Hepatocyte (in vitro differentiated cells): ENCODE results near the gene URB2. TPM values are rescaled to one million over a fixed set of nuclear protein-coding genes. Genes with fewer than 3 reads are reported as not detected.

Experiments
- DNase-seq: peaks from one replicate; pipeline ENCODE4 v3.0.0-alpha.2; 2016; ENCODE audit warnings: low spot score
- H2AFZ ChIP-seq: fragments of 200-600 bp; sonication (generic); 2 replicates; pipeline ENCODE4 v1.6.0; 2016; ENCODE audit warnings: antibody characterized with exemption, mild to moderate bottlenecking
- H3K27ac ChIP-seq: fragments of 200-600 bp; sonication (generic); 2 replicates; pipeline ENCODE4 v1.5.1; 2016; ENCODE audit warnings: mild to moderate bottlenecking
- H3K27me3 ChIP-seq: fragments of 200-600 bp; sonication (generic); 2 replicates; pipeline ENCODE4 v1.6.1; 2016
- H3K36me3 ChIP-seq: fragments of 200-600 bp; sonication (generic); replicated peaks from 2 replicates; pipeline ENCODE4 v1.5.1; 2016; ENCODE audit warnings: low read depth; ENCODE audit not compliant: insufficient read depth
- H3K4me1 ChIP-seq: fragments of 200-600 bp; sonication (generic); 2 replicates; pipeline ENCODE4 v1.5.1; 2016; ENCODE audit warnings: mild to moderate bottlenecking, moderate library complexity; ENCODE audit not compliant: insufficient read depth
- H3K4me2 ChIP-seq: fragments of 200-600 bp; sonication (generic); 2 replicates; pipeline ENCODE4 v1.6.0; 2016
- H3K4me3 ChIP-seq: fragments of 200-600 bp; sonication (generic); 2 replicates; pipeline ENCODE4 v1.5.1; 2016; ENCODE audit warnings: mild to moderate bottlenecking
- H3K79me2 ChIP-seq: fragments of 200-600 bp; sonication (generic); 2 replicates; pipeline ENCODE4 v1.6.0; 2017; ENCODE audit warnings: mild to moderate bottlenecking
- H3K9me2 ChIP-seq: fragments of 200-600 bp; sonication (generic); replicated peaks from 2 replicates; pipeline ENCODE4 v1.6.0; 2017; ENCODE audit warnings: mild to moderate bottlenecking; ENCODE audit not compliant: insufficient read depth
- H3K9me3 ChIP-seq: fragments of 200-600 bp; sonication (generic); 2 replicates; pipeline ENCODE4 v1.5.1; 2016; ENCODE audit warnings: low read depth, mild to moderate bottlenecking
- H4K20me1 ChIP-seq: fragments of 200-600 bp; sonication (generic); 2 replicates; pipeline ENCODE4 v1.6.0; 2016; ENCODE audit warnings: mild to moderate bottlenecking; ENCODE audit not compliant: insufficient read depth, poor library complexity, severe bottlenecking
- EZH2 ChIP-seq: fragments of 200-600 bp; sonication (generic); IDR thresholded peaks from 2 replicates; pipeline ENCODE4 v1.6.1; 2016; ENCODE audit warnings: antibody characterized with exemption, mild to moderate bottlenecking, borderline replicate concordance
- EZH2phosphoT487 ChIP-seq: fragments of 200-600 bp; sonication (generic); IDR thresholded peaks from one replicate; pipeline ENCODE4 v1.6.1; 2018; ENCODE audit warnings: antibody characterized with exemption, mild to moderate bottlenecking, low read depth, moderate library complexity; ENCODE audit not compliant: unreplicated experiment, severe bottlenecking
- WGBS: methylation state at CpG from one replicate; pipeline ENCODE4 v1.1.6; 2016; ENCODE audit warnings: low lambda C conversion rate; ENCODE audit errors: missing lambda C conversion rate; 5-methylcytosine and 5-hydroxymethylcytosine counted together
- polyA plus RNA-seq: library from polyadenylated mRNA; unstranded; fragments of >200 nt; fragmentation: Nextera tagmentation; extraction: Ambion mirVana; gene quantifications from 2 replicates; pipeline ENCODE4 v1.2.1, GENCODE V29; 2016
- total RNA-seq: library from RNA; depleted of rRNA; stranded (reverse); fragments of >200 nt; gene quantifications from 2 replicates; pipeline ENCODE4 v1.2.3, GENCODE V29; 2014
- TF ChIP-seq, protein P1 (sequence below): fragments of 200-600 bp; sonication (generic); IDR thresholded peaks from 2 replicates; pipeline ENCODE4 v1.5.1; 2016; ENCODE audit warnings: antibody characterized with exemption, mild to moderate bottlenecking; ENCODE audit not compliant: poor library complexity

The URB2 gene
- total and polyA plus RNA-seq, 2 experiments from 2014 or later, result 4.6 to 12.4 TPM

DNA sequence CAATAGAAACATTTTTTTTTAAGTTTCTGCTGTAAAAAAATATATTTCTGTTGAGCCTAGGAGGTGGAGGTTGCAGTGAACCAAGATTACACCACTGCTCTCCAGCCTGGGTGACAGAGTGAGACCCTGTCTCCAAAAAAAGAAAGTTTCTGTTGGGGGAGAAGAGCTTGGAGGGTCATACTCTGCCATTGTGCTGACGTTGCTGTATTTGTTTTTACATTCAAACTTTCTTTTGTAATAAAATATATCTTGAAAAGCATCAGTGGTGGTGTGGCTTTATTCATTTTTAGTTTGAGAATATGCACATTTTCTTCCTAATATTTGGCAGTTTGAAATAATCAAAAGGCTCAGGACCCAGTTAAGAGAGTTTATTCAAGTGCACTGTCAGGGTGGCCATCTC lies 64.6 kb downstream of the URB2 start:
- H3K36me3 ChIP-seq, result no peaks in the 10 kb centered on the region
- no peaks in the 10 kb centered on the region for H4K20me1 ChIP-seq
- no peaks in the 10 kb centered on the region for H3K27me3 ChIP-seq
- H3K4me1 ChIP-seq, result no peaks in the 10 kb centered on the region
- no peak overlapping the region for H3K27ac ChIP-seq
- H3K79me2 ChIP-seq, result no peaks in the 10 kb centered on the region
- H3K4me2 ChIP-seq, result no peak overlapping the region
- no peak for DNase-seq
- no peak overlapping the region for H2AFZ ChIP-seq
- 73% methylated on average over 1 of the region's 1 CpG for WGBS
- no peaks in the 10 kb centered on the region for H3K9me3 ChIP-seq
- H3K4me3 ChIP-seq, result no peak overlapping the region
- TF ChIP-seq, protein P1, sequence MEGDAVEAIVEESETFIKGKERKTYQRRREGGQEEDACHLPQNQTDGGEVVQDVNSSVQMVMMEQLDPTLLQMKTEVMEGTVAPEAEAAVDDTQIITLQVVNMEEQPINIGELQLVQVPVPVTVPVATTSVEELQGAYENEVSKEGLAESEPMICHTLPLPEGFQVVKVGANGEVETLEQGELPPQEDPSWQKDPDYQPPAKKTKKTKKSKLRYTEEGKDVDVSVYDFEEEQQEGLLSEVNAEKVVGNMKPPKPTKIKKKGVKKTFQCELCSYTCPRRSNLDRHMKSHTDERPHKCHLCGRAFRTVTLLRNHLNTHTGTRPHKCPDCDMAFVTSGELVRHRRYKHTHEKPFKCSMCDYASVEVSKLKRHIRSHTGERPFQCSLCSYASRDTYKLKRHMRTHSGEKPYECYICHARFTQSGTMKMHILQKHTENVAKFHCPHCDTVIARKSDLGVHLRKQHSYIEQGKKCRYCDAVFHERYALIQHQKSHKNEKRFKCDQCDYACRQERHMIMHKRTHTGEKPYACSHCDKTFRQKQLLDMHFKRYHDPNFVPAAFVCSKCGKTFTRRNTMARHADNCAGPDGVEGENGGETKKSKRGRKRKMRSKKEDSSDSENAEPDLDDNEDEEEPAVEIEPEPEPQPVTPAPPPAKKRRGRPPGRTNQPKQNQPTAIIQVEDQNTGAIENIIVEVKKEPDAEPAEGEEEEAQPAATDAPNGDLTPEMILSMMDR, result no peak
- TF ChIP-seq EZH2 (no peak), EZH2phosphoT487 (no peak)
- H3K9me2 ChIP-seq, result no peaks in the 10 kb centered on the region

DNA sequence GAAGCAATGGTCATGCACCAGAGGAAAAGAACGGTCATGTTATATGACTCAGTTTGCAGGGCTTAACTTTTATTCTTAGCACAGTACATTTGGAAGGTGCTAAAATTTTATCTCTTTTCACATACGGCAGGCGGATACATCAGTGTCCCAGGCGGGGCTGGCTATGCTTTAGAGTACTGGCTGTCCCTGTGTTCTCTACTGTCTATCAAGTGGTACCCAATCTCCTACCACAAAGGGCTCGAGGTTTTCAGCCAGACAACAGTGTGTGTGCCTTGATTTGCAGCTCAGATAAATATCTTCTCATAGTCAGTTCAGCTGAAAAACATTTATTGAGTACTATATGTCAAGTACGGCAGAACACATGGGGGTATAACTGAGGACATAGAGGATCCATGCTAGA lies 65.3 kb downstream of the URB2 start:
- DNase-seq, result no peak
- WGBS, result 91% methylated on average over 6 of the region's 6 CpGs
- Histone ChIP-seq H3K9me3 (no peaks in the 10 kb centered on the region), H3K79me2 (no peaks in the 10 kb centered on the region), H3K9me2 (no peaks in the 10 kb centered on the region), H4K20me1 (no peaks in the 10 kb centered on the region), H3K27me3 (no peaks in the 10 kb centered on the region), H2AFZ (no peak overlapping the region), H3K36me3 (no peaks in the 10 kb centered on the region), H3K4me3 (no peak overlapping the region), H3K27ac (no peak overlapping the region), H3K4me2 (no peak overlapping the region), H3K4me1 (no peaks in the 10 kb centered on the region)
- TF ChIP-seq EZH2 (no peak), EZH2phosphoT487 (no peak)
- TF ChIP-seq, protein P1, result no peak

GRCh38 chr1:229693129-229693900 lies 67.3 kb downstream of the URB2 start:
- Histone ChIP-seq H3K79me2 (no peaks in the 10 kb centered on the region), H3K4me1 (no peaks in the 10 kb centered on the region), H3K4me2 (no peak overlapping the region), H3K4me3 (no peak overlapping the region), H3K27me3 (no peaks in the 10 kb centered on the region), H2AFZ (no peak overlapping the region), H3K9me2 (no peaks in the 10 kb centered on the region), H4K20me1 (no peaks in the 10 kb centered on the region), H3K36me3 (no peaks in the 10 kb centered on the region), H3K27ac (no peak overlapping the region), H3K9me3 (no peaks in the 10 kb centered on the region)
- no peak for DNase-seq
- 85% methylated on average over 10 of the region's 10 CpGs for WGBS
- TF ChIP-seq EZH2phosphoT487, result no peak

GRCh38 chr1:229694053-229694693 lies 68.1 kb downstream of the URB2 start:
- Histone ChIP-seq H2AFZ (no peak overlapping the region), H3K36me3 (no peaks in the 10 kb centered on the region), H3K9me3 (no peaks in the 10 kb centered on the region), H3K27ac (no peak overlapping the region), H3K27me3 (no peaks in the 10 kb centered on the region), H3K9me2 (no peaks in the 10 kb centered on the region), H3K4me2 (no peak overlapping the region), H3K79me2 (no peaks in the 10 kb centered on the region), H3K4me3 (no peak overlapping the region), H3K4me1 (no peaks in the 10 kb centered on the region), H4K20me1 (no peaks in the 10 kb centered on the region)
- peak; percentile 38 for DNase-seq
- TF ChIP-seq EZH2phosphoT487 (no peak), EZH2 (no peak)
- TF ChIP-seq, protein P1, result no peak
- 45% methylated on average over 11 of the region's 11 CpGs for WGBS
